SK-N-SH (cell line): Measurements from ENCODE around the gene DBP. TPM values are rescaled to one million over a fixed set of nuclear protein-coding genes. Genes with fewer than 3 reads are reported as not detected.
A peak's percentile ranks its signal among the peaks of the same experiment; 100 is the strongest.

Experiments used
- CTCF ChIA-PET: fragments of 300-600, 350-600 bp; formaldehyde crosslinking; extraction: SDS; loops from one replicate; lab custom pipeline; 2021; lab: Yijun Ruan, JAX
- POLR2A ChIA-PET: fragments of 350-600 bp; sonication (Branson Sonifier 250); formaldehyde crosslinking; extraction: SDS; loops from one replicate; lab custom pipeline; 2020; ENCODE audit warnings: antibody characterized with exemption, inconsistent platforms; lab: Yijun Ruan, JAX
- DNase-seq: peaks from one replicate; pipeline ENCODE4 v3.0.0; 2012
- H2AFZ ChIP-seq: fragments of 200-600 bp; sonication (generic); 2 replicates; pipeline ENCODE4 v1.8.1; 2016; ENCODE audit warnings: antibody characterized with exemption, mild to moderate bottlenecking, low read depth
- H3F3A ChIP-seq: fragments of 200-600 bp; sonication (generic); replicated peaks from 2 replicates; pipeline ENCODE3; 2016; ENCODE audit warnings: antibody characterized with exemption, mild to moderate bottlenecking; ENCODE audit not compliant: insufficient read depth
- H3K27ac ChIP-seq, 2 experiments: fragments of 200-500 bp in 1 of 2; fragments of 200-600 bp in 1 of 2; sonication (Bioruptor generic) in 1 of 2; sonication (generic), shearing (Covaris generic) in 1 of 2; 2 replicates each; pipeline versions ENCODE4 v1.5.1 to v1.6.1; 2014 to 2016; ENCODE audit warnings: low read depth in 2 of 2, inconsistent platforms in 1 of 2, low read length in 1 of 2, mild to moderate bottlenecking in 1 of 2, mixed read lengths in 1 of 2
- H3K27me3 ChIP-seq: fragments of 200-600 bp; sonication (generic), shearing (Covaris generic); 2 replicates; pipeline ENCODE4 v1.6.1; 2016; ENCODE audit warnings: mixed run types; ENCODE audit not compliant: insufficient read depth
- H3K36me3 ChIP-seq, 2 experiments: fragments of 200-500 bp in 1 of 2; fragments of 200-600 bp in 1 of 2; sonication (Bioruptor generic) in 1 of 2; sonication (generic) in 1 of 2; replicated peaks in 1 of 2; 2 replicates each; pipeline versions ENCODE3 to v1.5.1; 2014 to 2016; ENCODE audit warnings: low read length in 1 of 2, mild to moderate bottlenecking in 1 of 2; ENCODE audit not compliant: insufficient read depth in 2 of 2, control insufficient read depth in 1 of 2
- H3K4me1 ChIP-seq, 2 experiments: fragments of 200-500 bp in 1 of 2; fragments of 200-600 bp in 1 of 2; sonication (Bioruptor generic) in 1 of 2; sonication (generic), shearing (Covaris generic) in 1 of 2; 2 replicates each; pipeline versions ENCODE4 v1.5.1 to v1.6.1; 2014 to 2016; ENCODE audit warnings: low read depth in 1 of 2, low read length in 1 of 2, mixed run types in 1 of 2; ENCODE audit not compliant: insufficient read depth in 2 of 2, control insufficient read depth in 1 of 2
- H3K4me2 ChIP-seq: fragments of 200-600 bp; sonication (generic), shearing (Covaris generic); 2 replicates; pipeline ENCODE4 v1.6.1; 2017; ENCODE audit warnings: mixed run types
- H3K4me3 ChIP-seq, 2 experiments: fragments of 200-500 bp in 1 of 2; fragments of 200-600 bp in 1 of 2; sonication (Bioruptor generic) in 1 of 2; sonication (generic), shearing (Covaris generic) in 1 of 2; 2 replicates each; pipeline versions ENCODE4 v1.5.1 to v1.8.1; 2014 to 2016; ENCODE audit warnings: low read depth in 2 of 2, inconsistent platforms in 1 of 2, low read length in 1 of 2, mild to moderate bottlenecking in 1 of 2, mixed read lengths in 1 of 2, moderate library complexity in 1 of 2
- H3K79me2 ChIP-seq: fragments of 200-600 bp; sonication (generic); 2 replicates; pipeline ENCODE4 v1.8.1; 2017; ENCODE audit warnings: mild to moderate bottlenecking; ENCODE audit not compliant: insufficient read depth
- H3K9ac ChIP-seq: fragments of 200-600 bp; sonication (generic); 2 replicates; pipeline ENCODE4 v1.6.1; 2017; ENCODE audit warnings: mixed run types
- H3K9me2 ChIP-seq: fragments of 200-600 bp; sonication (generic); 2 replicates; pipeline ENCODE4 v1.6.1; 2017; ENCODE audit warnings: mixed run types
- H3K9me3 ChIP-seq: fragments of 200-600 bp; sonication (generic); 2 replicates; pipeline ENCODE4 v1.6.1; 2017; ENCODE audit warnings: mixed run types, mild to moderate bottlenecking, moderate library complexity
- H4K20me1 ChIP-seq: fragments of 200-600 bp; sonication (generic); 2 replicates; pipeline ENCODE4 v1.6.1; 2017; ENCODE audit warnings: mild to moderate bottlenecking, mixed run types; ENCODE audit not compliant: insufficient read depth
- ELF1 ChIP-seq: IDR thresholded peaks from 2 replicates; pipeline ENCODE4 v1.4.0; 2012
- FOSL2 ChIP-seq: IDR thresholded peaks from 2 replicates; pipeline ENCODE4 v1.4.0; 2012; ENCODE audit warnings: low read depth, mild to moderate bottlenecking, moderate library complexity, borderline replicate concordance
- GABPA ChIP-seq: IDR thresholded peaks from 2 replicates; pipeline ENCODE4 v1.4.0; 2012; ENCODE audit warnings: low read depth, mild to moderate bottlenecking
- PBX3 ChIP-seq: IDR thresholded peaks from 2 replicates; pipeline ENCODE4; 2012
- POLR2AphosphoS5 ChIP-seq: IDR thresholded peaks from 2 replicates; pipeline ENCODE4 v1.6.1; 2012; ENCODE audit warnings: low read depth, low read length
- REST ChIP-seq: IDR thresholded peaks from 2 replicates; pipeline ENCODE4 v1.6.1; 2012; ENCODE audit warnings: mild to moderate bottlenecking, low read depth, low read length, moderate library complexity
- RFX5 ChIP-seq: IDR thresholded peaks from 2 replicates; pipeline ENCODE4 v1.6.1; 2012; ENCODE audit warnings: mild to moderate bottlenecking, improper control_type of control experiment, low read length
- RXRA ChIP-seq: IDR thresholded peaks from 2 replicates; pipeline ENCODE4 v1.4.0; 2012; ENCODE audit warnings: low read depth, mild to moderate bottlenecking, borderline replicate concordance
- SIN3A ChIP-seq: IDR thresholded peaks from 2 replicates; pipeline ENCODE4 v1.6.1; 2012; ENCODE audit warnings: low read depth, mild to moderate bottlenecking, low read length, moderate library complexity, borderline replicate concordance
- SMC3 ChIP-seq: IDR thresholded peaks from 2 replicates; pipeline ENCODE4 v1.6.1; 2012; ENCODE audit warnings: low read depth, low read length, improper control_type of control experiment
- TEAD4 ChIP-seq: IDR thresholded peaks from 2 replicates; pipeline ENCODE4 v1.4.0; 2012; ENCODE audit warnings: mild to moderate bottlenecking, borderline replicate concordance; ENCODE audit not compliant: insufficient read depth
- USF1 ChIP-seq: IDR thresholded peaks from 2 replicates; pipeline ENCODE4 v1.4.0; 2012; ENCODE audit warnings: low read depth, borderline replicate concordance
- USF2 ChIP-seq: fragments of 150-350 bp; IDR thresholded peaks from 2 replicates; pipeline ENCODE4 v1.6.1; 2017; ENCODE audit warnings: antibody characterized with exemption, low read length, low read depth, borderline replicate concordance
- ZBTB33 ChIP-seq: IDR thresholded peaks from 2 replicates; pipeline ENCODE4 v1.4.0; 2012; ENCODE audit warnings: low read depth, borderline replicate concordance
- WGBS: methylation state at CpG from one replicate; pipeline ENCODE4 v1.1.6; 2017; ENCODE audit warnings: low lambda C conversion rate; 5-methylcytosine and 5-hydroxymethylcytosine counted together
- polyA plus RNA-seq, 3 experiments: library from polyadenylated mRNA; depleted of rRNA; stranded (reverse); fragments of >200 nt; gene quantifications; 2 replicates each; pipeline ENCODE4 v1.2.3, GENCODE V29; 2012

DBP gene
- polyA plus RNA-seq, 1 of the 3 experiments (the other 2 are of a cell fraction), result 12.6 TPM

GRCh38 chr19:48614436-48615230 lies 22.5 kb downstream of the DBP start, which contains the start of gene FAM83E:
Gene FAM83E, minus strand, starts transcription at chr19:48615076. Its CDS starts 1,704 bp downstream, at chr19:48613372.
- Histone ChIP-seq H3K27me3 (no peaks in the 10 kb centered on the region), H2AFZ (no peak within 1 kb of the TSS), H3K9me2 (no peaks in the 10 kb centered on the region), H3K79me2 (peaks cover 30% of the 10 kb centered on the region), H3K27ac (peak within 1 kb of the TSS in 1 of 2 experiments; percentile 40; a peak in 2 of 4 replicates), H3K9ac (no peak within 1 kb of the TSS), H3K4me3 (no peak within 1 kb of the TSS), H3F3A (peaks cover 41% of the 10 kb centered on the region), H3K9me3 (no peaks in the 10 kb centered on the region), H3K4me2 (no peak within 1 kb of the TSS), H3K36me3 (peaks cover 28 to 33% of the 10 kb centered on the region in 2 experiments), H3K4me1 (peaks cover 11 to 35% of the 10 kb centered on the region in 2 experiments; a peak in 3 of 4 replicates), H4K20me1 (peaks cover 39% of the 10 kb centered on the region)
- CTCF ChIA-PET, result interaction anchor here (8.0 kb wide), 1 partner anchor 25 kb away, joined by 72 read pairs; no protein-coding TSS in a partner anchor
- POLR2A ChIA-PET, result interaction anchor here (0.6 to 1.9 kb wide), 6 partner anchors 9 to 110 kb away, joined by 3 to 5 read pairs (median 4); no protein-coding TSS in a partner anchor
- 75% methylated on average over 25 of the region's 31 CpGs for WGBS
- no peak for TF ChIP-seq TEAD4
- TF ChIP-seq ZBTB33, result 0 out of 2 replicates have a peak, but pooled peaks have one; percentile 3
- peak; percentile 88 for TF ChIP-seq SIN3A
- no peak for DNase-seq

- no peaks in the 10 kb centered on the region for H3K9me3 ChIP-seq
- no peak overlapping the region for H2AFZ ChIP-seq
- no peak overlapping the region for H3K9ac ChIP-seq
- TF ChIP-seq RXRA (no peak), PBX3 (0 out of 2 replicates have a peak, but pooled peaks have one; percentile 27), REST (no peak), USF2 (no peak), USF1 (no peak), FOSL2 (no peak; the same call in 1 of the 2 replicates), ELF1 (no peak), GABPA (no peak), POLR2AphosphoS5 (peak; percentile 6; the same call in 1 of the 2 replicates), SMC3 (no peak), RFX5 (no peak)
Observed at GRCh38 chr19:48613852-48614435, 23.2 kb downstream of the DBP start.

More at GRCh38 chr19:48613852-48614435, 23.2 kb downstream of the DBP start:
- Histone ChIP-seq H3K4me3 (no peak overlapping the region), H3K4me1 (peaks cover 11 to 34% of the 10 kb centered on the region in 2 experiments; a peak in 3 of 4 replicates), H3K79me2 (peaks cover 30% of the 10 kb centered on the region), H3K9me2 (no peaks in the 10 kb centered on the region), H3K4me2 (no peak overlapping the region), H3F3A (peaks cover 41% of the 10 kb centered on the region), H3K36me3 (peaks cover 28 to 33% of the 10 kb centered on the region in 2 experiments), H4K20me1 (peaks cover 39% of the 10 kb centered on the region), H3K27ac (peak overlapping the region in 1 of 2 experiments; percentile 40; a peak in 2 of 4 replicates), H3K27me3 (no peaks in the 10 kb centered on the region)
- no peak for DNase-seq
- ChIA-PET POLR2A (interaction anchor here (0.6 to 1.9 kb wide), 7 partner anchors 9 to 273 kb away, joined by 3 to 5 read pairs (median 3); no protein-coding TSS in a partner anchor), CTCF (interaction anchor here (0.6 to 8.0 kb wide), 4 partner anchors 24 to 343 kb away, joined by 3 to 72 read pairs (median 3); no protein-coding TSS in a partner anchor)
- 76% methylated on average over 13 of the region's 13 CpGs for WGBS
